H1 (cell line): ENCODE results near the gene RAB10.

ENCODE experiments used
- BACH1 ChIP-seq: IDR thresholded peaks from 2 replicates; pipeline ENCODE4 v1.6.1; 2012; ENCODE audit warnings: low read length, improper control_type of control experiment
- BCL11A ChIP-seq, 2 experiments: IDR thresholded peaks; one replicate each; pipeline ENCODE4 v1.6.1; 2011; ENCODE audit warnings: low read depth in 2 of 2, low read length in 2 of 2, mild to moderate bottlenecking in 2 of 2
- CBX8 ChIP-seq: fragments of 300-800, 300-1000 bp; sonication (generic); IDR thresholded peaks from 2 replicates; pipeline ENCODE4 v1.7.1; 2016; ENCODE audit warnings: low read depth, low read length, borderline replicate concordance
- CEBPB ChIP-seq: IDR thresholded peaks from 2 replicates; pipeline ENCODE4 v1.6.1; 2012; ENCODE audit warnings: low read depth, low read length
- CREB1 ChIP-seq: IDR thresholded peaks from 2 replicates; pipeline ENCODE4 v1.6.1; 2012; ENCODE audit warnings: inconsistent platforms
- EZH2 ChIP-seq: fragments of 200-600 bp; sonication (generic); IDR thresholded peaks from 2 replicates; pipeline ENCODE4 v1.7.1; 2012; ENCODE audit warnings: low read depth, mild to moderate bottlenecking, moderate library complexity, low read length, inconsistent platforms; ENCODE audit not compliant: severe bottlenecking
- KDM5A ChIP-seq: fragments of 200-600 bp; IDR thresholded peaks from 2 replicates; pipeline ENCODE4 v1.7.1; 2012; ENCODE audit warnings: mild to moderate bottlenecking, low read length, inconsistent platforms, mixed read lengths
- POLR2A ChIP-seq, 2 experiments: IDR thresholded peaks; 1 replicate in 1 of 2; 2 replicates in 1 of 2; pipeline ENCODE4 v1.6.1; 2011; ENCODE audit warnings: low read depth in 2 of 2, low read length in 2 of 2, mild to moderate bottlenecking in 2 of 2; ENCODE audit errors: control extremely low read depth in 1 of 2
- SP2 ChIP-seq: IDR thresholded peaks from 2 replicates; pipeline ENCODE4 v1.6.1; 2012; ENCODE audit warnings: mild to moderate bottlenecking, low read length, inconsistent platforms
- YY1 ChIP-seq: IDR thresholded peaks from 2 replicates; pipeline ENCODE4 v1.6.1; 2011; ENCODE audit warnings: low read depth, mild to moderate bottlenecking, low read length
- TF ChIP-seq, protein P1 (sequence below), 3 experiments: IDR thresholded peaks; 1 replicate in 2 of 3; 2 replicates in 1 of 3; pipeline versions ENCODE4 v1.5.1 to v1.6.1; 2011; ENCODE audit warnings: low read length in 3 of 3, mild to moderate bottlenecking in 3 of 3, inconsistent platforms in 2 of 3, low read depth in 1 of 3, moderate library complexity in 1 of 3; ENCODE audit not compliant: insufficient read depth in 1 of 3; ENCODE audit errors: control extremely low read depth in 1 of 3
- TF ChIP-seq, protein P2 (sequence below): IDR thresholded peaks from 2 replicates; pipeline ENCODE4 v1.6.1; 2011; ENCODE audit warnings: low read depth, mild to moderate bottlenecking, low read length; ENCODE audit not compliant: insufficient read depth
- TF ChIP-seq, protein P3 (sequence below): IDR thresholded peaks from 2 replicates; pipeline ENCODE4 v1.6.1; 2012; ENCODE audit warnings: low read length, inconsistent platforms
- TF ChIP-seq, protein P4 (sequence below): IDR thresholded peaks from 2 replicates; pipeline ENCODE4 v1.6.1; 2011; ENCODE audit warnings: low read length, improper control_type of control experiment

DNA sequence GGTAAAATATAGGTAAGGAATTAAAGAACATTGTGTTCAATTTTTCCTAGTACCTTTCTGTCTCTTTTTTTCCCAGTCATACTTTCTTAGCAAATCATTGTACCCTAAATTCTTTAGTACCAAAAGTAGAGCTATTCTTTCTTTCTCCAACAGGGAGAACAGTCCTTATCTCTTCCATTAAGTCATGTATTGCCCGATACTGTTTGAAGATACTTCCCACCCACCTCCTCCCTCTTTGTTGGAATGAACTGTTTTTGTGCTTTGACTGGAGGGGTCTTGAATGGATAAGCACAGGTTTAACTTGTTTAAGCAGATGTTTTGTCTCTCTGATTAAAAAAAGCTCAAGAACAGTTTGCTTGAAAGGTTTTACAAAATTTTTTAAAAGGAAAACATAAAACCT lies 41.3 kb downstream of the RAB10 start:
- TF ChIP-seq, protein P1, sequence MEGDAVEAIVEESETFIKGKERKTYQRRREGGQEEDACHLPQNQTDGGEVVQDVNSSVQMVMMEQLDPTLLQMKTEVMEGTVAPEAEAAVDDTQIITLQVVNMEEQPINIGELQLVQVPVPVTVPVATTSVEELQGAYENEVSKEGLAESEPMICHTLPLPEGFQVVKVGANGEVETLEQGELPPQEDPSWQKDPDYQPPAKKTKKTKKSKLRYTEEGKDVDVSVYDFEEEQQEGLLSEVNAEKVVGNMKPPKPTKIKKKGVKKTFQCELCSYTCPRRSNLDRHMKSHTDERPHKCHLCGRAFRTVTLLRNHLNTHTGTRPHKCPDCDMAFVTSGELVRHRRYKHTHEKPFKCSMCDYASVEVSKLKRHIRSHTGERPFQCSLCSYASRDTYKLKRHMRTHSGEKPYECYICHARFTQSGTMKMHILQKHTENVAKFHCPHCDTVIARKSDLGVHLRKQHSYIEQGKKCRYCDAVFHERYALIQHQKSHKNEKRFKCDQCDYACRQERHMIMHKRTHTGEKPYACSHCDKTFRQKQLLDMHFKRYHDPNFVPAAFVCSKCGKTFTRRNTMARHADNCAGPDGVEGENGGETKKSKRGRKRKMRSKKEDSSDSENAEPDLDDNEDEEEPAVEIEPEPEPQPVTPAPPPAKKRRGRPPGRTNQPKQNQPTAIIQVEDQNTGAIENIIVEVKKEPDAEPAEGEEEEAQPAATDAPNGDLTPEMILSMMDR (IDR thresholded peaks at IDR 0.05; ENCODE audit: control extremely low read depth in 1 of 3, insufficient read depth in 1 of 3, low read depth in 1 of 3, low read length in 3 of 3), result no peak
- TF ChIP-seq EZH2 (no peak), CEBPB (no peak), CBX8 (no peak), BCL11A (IDR thresholded peaks at IDR 0.05; ENCODE audit: low read depth in 2 of 2, low read length in 2 of 2) (no peak), SP2 (no peak), CREB1 (no peak), YY1 (no peak), KDM5A (no peak), POLR2A (IDR thresholded peaks at IDR 0.05; ENCODE audit: control extremely low read depth in 1 of 2, low read depth in 2 of 2, low read length in 2 of 2) (no peak), BACH1 (no peak)
- TF ChIP-seq, protein P2, sequence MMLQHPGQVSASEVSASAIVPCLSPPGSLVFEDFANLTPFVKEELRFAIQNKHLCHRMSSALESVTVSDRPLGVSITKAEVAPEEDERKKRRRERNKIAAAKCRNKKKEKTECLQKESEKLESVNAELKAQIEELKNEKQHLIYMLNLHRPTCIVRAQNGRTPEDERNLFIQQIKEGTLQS, result no peak
- TF ChIP-seq, protein P3, sequence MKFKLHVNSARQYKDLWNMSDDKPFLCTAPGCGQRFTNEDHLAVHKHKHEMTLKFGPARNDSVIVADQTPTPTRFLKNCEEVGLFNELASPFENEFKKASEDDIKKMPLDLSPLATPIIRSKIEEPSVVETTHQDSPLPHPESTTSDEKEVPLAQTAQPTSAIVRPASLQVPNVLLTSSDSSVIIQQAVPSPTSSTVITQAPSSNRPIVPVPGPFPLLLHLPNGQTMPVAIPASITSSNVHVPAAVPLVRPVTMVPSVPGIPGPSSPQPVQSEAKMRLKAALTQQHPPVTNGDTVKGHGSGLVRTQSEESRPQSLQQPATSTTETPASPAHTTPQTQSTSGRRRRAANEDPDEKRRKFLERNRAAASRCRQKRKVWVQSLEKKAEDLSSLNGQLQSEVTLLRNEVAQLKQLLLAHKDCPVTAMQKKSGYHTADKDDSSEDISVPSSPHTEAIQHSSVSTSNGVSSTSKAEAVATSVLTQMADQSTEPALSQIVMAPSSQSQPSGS, result no peak
- TF ChIP-seq, protein P4, sequence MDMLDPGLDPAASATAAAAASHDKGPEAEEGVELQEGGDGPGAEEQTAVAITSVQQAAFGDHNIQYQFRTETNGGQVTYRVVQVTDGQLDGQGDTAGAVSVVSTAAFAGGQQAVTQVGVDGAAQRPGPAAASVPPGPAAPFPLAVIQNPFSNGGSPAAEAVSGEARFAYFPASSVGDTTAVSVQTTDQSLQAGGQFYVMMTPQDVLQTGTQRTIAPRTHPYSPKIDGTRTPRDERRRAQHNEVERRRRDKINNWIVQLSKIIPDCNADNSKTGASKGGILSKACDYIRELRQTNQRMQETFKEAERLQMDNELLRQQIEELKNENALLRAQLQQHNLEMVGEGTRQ, result no peak
